Peyer's patch (tissue), 4 donors: ENCODE data around the gene RNF175.

Experiments used
- CTCF ChIP-seq, 6 experiments: fragments of 450-650 bp in 4 of 6; fragments of 200-600 bp in 2 of 6; sonication (generic) in 1 of 6; IDR thresholded peaks; one replicate each; pipeline ENCODE4 v1.5.1; 2017 to 2019; ENCODE audit warnings: antibody characterized with exemption in 6 of 6, mild to moderate bottlenecking in 3 of 6, moderate library complexity in 1 of 6
- POLR2A ChIP-seq, 2 donors: fragments of 450-650 bp; IDR thresholded peaks; one replicate each; pipeline ENCODE4 v1.5.1; 2017; ENCODE audit warnings: antibody characterized with exemption in 2 of 2, mild to moderate bottlenecking in 2 of 2, moderate library complexity in 2 of 2

GRCh38 chr4:153773236-153773690, 13.4 kb upstream of the RNF175 start:
- TF ChIP-seq CTCF (IDR thresholded peaks at IDR 0.05) (no peak), POLR2A (IDR thresholded peaks at IDR 0.05) (no peak)
